Measurements from ENCODE around the gene HSD11B1. TPM values are rescaled to one million over a fixed set of nuclear protein-coding genes. Genes with fewer than 3 reads are reported as not detected.

Gene HSD11B1
- total RNA-seq, 6 donors from 2014 or later: 3.1 to 25.8 (median 17.4) TPM

GRCh38 chr1:209702832-209703231, 1.8 kb upstream of the HSD11B1 start:
- Histone ChIP-seq H3K4me1 (no peaks in the 10 kb centered on the region), H3K27me3 (no peaks in the 10 kb centered on the region), H3K36me3 (no peaks in the 10 kb centered on the region), H3K9me3 (no peaks in the 10 kb centered on the region), H3K4me3 (no peak overlapping the region), H3K27ac (no peak overlapping the region)
- TF ChIP-seq CTCF (IDR thresholded peaks at IDR 0.05) (no peak), POLR2A (IDR thresholded peaks at IDR 0.05) (no peak), EP300 (IDR thresholded peaks at IDR 0.05) (no peak), POLR2AphosphoS5 (IDR thresholded peaks at IDR 0.05) (no peak)
- DNase-seq (no peak), ATAC-seq (ENCODE audit: low FRiP score in 2 of 2) (no peak)
- 67 to 81% methylated on average over 1 of the region's 1 CpG for WGBS, 2 donors

GRCh38 chr1:209703834-209704504, 677 bp upstream of the HSD11B1 start:
- WGBS, 2 donors: 60 to 71% methylated on average over 6 of the region's 6 CpGs
- H3K27ac ChIP-seq: no peak overlapping the region

GRCh38 chr1:209705033-209705598, 470 bp downstream of the HSD11B1 start:
- H3K27me3 ChIP-seq: no peaks in the 10 kb centered on the region
- WGBS, 2 donors: 74 to 79% methylated on average over 2 of the region's 2 CpGs
- no peaks in the 10 kb centered on the region for H3K36me3 ChIP-seq
- no peaks in the 10 kb centered on the region for H3K4me1 ChIP-seq
- TF ChIP-seq POLR2A (IDR thresholded peaks at IDR 0.05): no peak
- TF ChIP-seq CTCF (IDR thresholded peaks at IDR 0.05): no peak
- no peak for DNase-seq
- peak in 1 of 2 donors; percentile 57 for ATAC-seq (ENCODE audit: low FRiP score in 2 of 2)
- peak overlapping the region in 1 of 4 donors; percentile 25 for H3K4me3 ChIP-seq
- H3K9me3 ChIP-seq: no peaks in the 10 kb centered on the region
- peak overlapping the region in 2 of 4 donors; percentile 11 to 57 for H3K27ac ChIP-seq

More at GRCh38 chr1:209703834-209704504, 677 bp upstream of the HSD11B1 start:
- H3K27me3 ChIP-seq: no peaks in the 10 kb centered on the region
- H3K36me3 ChIP-seq: no peaks in the 10 kb centered on the region
- TF ChIP-seq CTCF (IDR thresholded peaks at IDR 0.05) (no peak), EP300 (IDR thresholded peaks at IDR 0.05) (no peak), POLR2AphosphoS5 (IDR thresholded peaks at IDR 0.05) (no peak), POLR2A (IDR thresholded peaks at IDR 0.05) (no peak)
- H3K4me1 ChIP-seq: no peaks in the 10 kb centered on the region
- DNase-seq (no peak), ATAC-seq (ENCODE audit: low FRiP score in 2 of 2) (no peak)
- no peak overlapping the region for H3K4me3 ChIP-seq
- H3K9me3 ChIP-seq: no peaks in the 10 kb centered on the region

- no peaks in the 10 kb centered on the region for H3K36me3 ChIP-seq
- no peak overlapping the region for H3K27ac ChIP-seq
- no peaks in the 10 kb centered on the region for H3K4me1 ChIP-seq
- no peaks in the 10 kb centered on the region for H3K9me3 ChIP-seq
- ATAC-seq (ENCODE audit: low FRiP score in 2 of 2) (no peak), DNase-seq (no peak)
- TF ChIP-seq POLR2A (IDR thresholded peaks at IDR 0.05) (no peak), POLR2AphosphoS5 (IDR thresholded peaks at IDR 0.05) (no peak), EP300 (IDR thresholded peaks at IDR 0.05) (no peak), CTCF (IDR thresholded peaks at IDR 0.05) (no peak)
- no peaks in the 10 kb centered on the region for H3K27me3 ChIP-seq
- H3K4me3 ChIP-seq: no peak overlapping the region
- WGBS, 2 donors: 94 to 97% methylated on average over 3 of the region's 3 CpGs
Observed at GRCh38 chr1:209706622-209707021, 2.0 kb downstream of the HSD11B1 start.

- H3K4me3 ChIP-seq: no peak overlapping the region
- no peaks in the 10 kb centered on the region for H3K27me3 ChIP-seq
- H3K4me1 ChIP-seq: no peaks in the 10 kb centered on the region
- H3K27ac ChIP-seq: no peak overlapping the region
- TF ChIP-seq POLR2A (IDR thresholded peaks at IDR 0.05) (no peak), CTCF (IDR thresholded peaks at IDR 0.05) (no peak), EP300 (IDR thresholded peaks at IDR 0.05) (no peak), POLR2AphosphoS5 (IDR thresholded peaks at IDR 0.05) (no peak)
- 92 to 96% methylated on average over 1 of the region's 1 CpG for WGBS, 2 donors
- ATAC-seq (ENCODE audit: low FRiP score in 2 of 2) (no peak), DNase-seq (no peak)
- no peaks in the 10 kb centered on the region for H3K9me3 ChIP-seq
- no peaks in the 10 kb centered on the region for H3K36me3 ChIP-seq
Observed at GRCh38 chr1:209707308-209707707, 2.7 kb downstream of the HSD11B1 start.

Measured in upper lobe of left lung (tissue), 6 donors.